ENCODE measurements around the gene TDRD10.

Gene TDRD10

GRCh38 chr1:154584267-154584994 is 82.4 kb downstream of the TDRD10 start:
- H3K4me3 ChIP-seq (ENCODE audit: low read depth, low read length): no peak overlapping the region
- no peak for TF ChIP-seq CTCF (IDR thresholded peaks at IDR 0.05; ENCODE audit: control insufficient read depth, extremely low read depth, insufficient read depth)
- no peak for DNase-seq (ENCODE audit: low read depth)

DNA sequence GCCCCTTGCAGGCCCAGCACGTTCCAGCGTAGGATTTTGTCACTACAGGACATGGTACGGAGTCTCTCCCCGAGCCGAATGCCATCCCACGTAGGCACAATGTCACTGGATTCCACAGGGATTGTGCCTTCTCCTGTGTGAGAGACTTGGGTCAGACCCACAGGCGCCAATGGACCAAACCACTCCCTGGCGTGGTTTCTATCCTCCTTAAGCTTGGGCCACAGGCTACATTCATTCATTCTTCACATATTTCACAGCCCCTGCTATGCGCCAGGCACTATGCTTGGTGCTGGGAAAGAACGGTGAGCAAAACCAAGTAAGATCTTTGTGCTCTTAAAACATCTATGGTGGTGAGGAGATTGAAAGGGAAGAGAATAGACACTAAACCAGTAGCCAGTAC is 84.2 kb downstream of the TDRD10 start:
- no peak overlapping the region for H3K4me3 ChIP-seq (ENCODE audit: low read depth, low read length)
- DNase-seq (ENCODE audit: low read depth): no peak
- no peak for TF ChIP-seq CTCF (IDR thresholded peaks at IDR 0.05; ENCODE audit: control insufficient read depth, extremely low read depth, insufficient read depth)

GRCh38 chr1:154586641-154587040 is 84.6 kb downstream of the TDRD10 start:
- no peak for DNase-seq (ENCODE audit: low read depth)
- no peak overlapping the region for H3K4me3 ChIP-seq (ENCODE audit: low read depth, low read length)
- TF ChIP-seq CTCF (IDR thresholded peaks at IDR 0.05; ENCODE audit: control insufficient read depth, extremely low read depth, insufficient read depth): no peak

- no peak for DNase-seq (ENCODE audit: low read depth)
- no peak for TF ChIP-seq CTCF (IDR thresholded peaks at IDR 0.05; ENCODE audit: control insufficient read depth, extremely low read depth, insufficient read depth)
- H3K4me3 ChIP-seq (ENCODE audit: low read depth, low read length): no peak overlapping the region
These were observed 87.8 kb downstream of the TDRD10 start for GRCh38 chr1:154589780-154590179.

GRCh38 chr1:154590756-154591155 is 88.7 kb downstream of the TDRD10 start:
- H3K4me3 ChIP-seq (ENCODE audit: low read depth, low read length): no peak overlapping the region
- TF ChIP-seq CTCF (IDR thresholded peaks at IDR 0.05; ENCODE audit: control insufficient read depth, extremely low read depth, insufficient read depth): no peak
- no peak for DNase-seq (ENCODE audit: low read depth)

GRCh38 chr1:154591206-154591605 is 89.2 kb downstream of the TDRD10 start:
- no peak for TF ChIP-seq CTCF (IDR thresholded peaks at IDR 0.05; ENCODE audit: control insufficient read depth, extremely low read depth, insufficient read depth)
- H3K4me3 ChIP-seq (ENCODE audit: low read depth, low read length): no peak overlapping the region
- DNase-seq (ENCODE audit: low read depth): no peak

DNA sequence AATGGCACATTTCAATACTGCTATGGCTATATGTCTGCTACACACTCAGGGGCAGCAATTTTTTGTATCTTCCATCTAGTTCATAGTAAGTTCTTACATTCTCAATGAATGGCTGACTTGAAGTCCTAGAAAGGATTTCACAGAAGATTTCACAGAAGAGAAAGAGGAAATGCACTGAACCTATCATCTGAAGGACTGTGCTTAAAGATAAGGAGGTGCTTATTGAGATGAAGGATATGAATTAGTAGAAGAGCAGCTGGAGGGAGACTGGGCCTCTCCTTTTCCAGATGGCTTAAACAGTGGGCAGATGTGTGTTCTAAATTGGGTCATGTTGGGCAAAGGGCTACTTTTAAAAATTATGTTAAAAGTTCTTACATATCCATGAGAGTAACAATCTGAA is 91.4 kb downstream of the TDRD10 start:
- no peak for TF ChIP-seq CTCF (IDR thresholded peaks at IDR 0.05; ENCODE audit: control insufficient read depth, extremely low read depth, insufficient read depth)
- H3K4me3 ChIP-seq (ENCODE audit: low read depth, low read length): no peak overlapping the region
- DNase-seq (ENCODE audit: low read depth): no peak

All from LNCaP clone FGC (cell line).